22Rv1 (cell line): ENCODE results near the gene PLEKHA5.
A peak's percentile ranks its signal among the peaks of the same experiment; 100 is the strongest.

ENCODE experiments used
- H3K27ac ChIP-seq: fragments of 450-650 bp; 2 replicates; pipeline ENCODE4 v1.5.1; 2017
- ZFX ChIP-seq: fragments of 450-650 bp; IDR thresholded peaks from 2 replicates; pipeline ENCODE4 v1.6.1; 2017; ENCODE audit warnings: antibody characterized with exemption, borderline replicate concordance
- TF ChIP-seq, protein P1 (sequence below): fragments of 450-650 bp; IDR thresholded peaks from 2 replicates; pipeline ENCODE4 v1.5.1; 2017; ENCODE audit warnings: mild to moderate bottlenecking

Gene PLEKHA5

DNA sequence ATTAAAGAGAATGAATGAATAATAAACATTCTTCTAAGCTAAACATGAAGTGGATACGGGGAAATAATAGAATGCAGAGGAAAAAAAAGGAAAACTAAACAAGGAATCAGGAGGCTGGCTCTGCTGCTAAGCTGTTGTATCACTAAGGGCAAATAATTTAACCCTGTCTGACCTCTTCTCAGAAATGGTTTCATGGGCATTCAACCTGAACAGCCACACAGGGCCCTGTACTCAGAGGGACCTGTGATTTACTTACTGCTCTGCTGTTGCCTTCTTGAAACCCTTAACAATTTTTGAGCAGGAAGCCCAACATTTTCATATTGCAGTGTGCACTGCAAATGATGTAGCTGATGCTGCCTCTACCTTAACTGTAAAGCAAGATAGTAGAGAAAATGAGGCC is 14.2 kb upstream of the PLEKHA5 start:
- H3K27ac ChIP-seq: no peak overlapping the region
- TF ChIP-seq, protein P1, sequence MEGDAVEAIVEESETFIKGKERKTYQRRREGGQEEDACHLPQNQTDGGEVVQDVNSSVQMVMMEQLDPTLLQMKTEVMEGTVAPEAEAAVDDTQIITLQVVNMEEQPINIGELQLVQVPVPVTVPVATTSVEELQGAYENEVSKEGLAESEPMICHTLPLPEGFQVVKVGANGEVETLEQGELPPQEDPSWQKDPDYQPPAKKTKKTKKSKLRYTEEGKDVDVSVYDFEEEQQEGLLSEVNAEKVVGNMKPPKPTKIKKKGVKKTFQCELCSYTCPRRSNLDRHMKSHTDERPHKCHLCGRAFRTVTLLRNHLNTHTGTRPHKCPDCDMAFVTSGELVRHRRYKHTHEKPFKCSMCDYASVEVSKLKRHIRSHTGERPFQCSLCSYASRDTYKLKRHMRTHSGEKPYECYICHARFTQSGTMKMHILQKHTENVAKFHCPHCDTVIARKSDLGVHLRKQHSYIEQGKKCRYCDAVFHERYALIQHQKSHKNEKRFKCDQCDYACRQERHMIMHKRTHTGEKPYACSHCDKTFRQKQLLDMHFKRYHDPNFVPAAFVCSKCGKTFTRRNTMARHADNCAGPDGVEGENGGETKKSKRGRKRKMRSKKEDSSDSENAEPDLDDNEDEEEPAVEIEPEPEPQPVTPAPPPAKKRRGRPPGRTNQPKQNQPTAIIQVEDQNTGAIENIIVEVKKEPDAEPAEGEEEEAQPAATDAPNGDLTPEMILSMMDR: no peak
- TF ChIP-seq ZFX: no peak

GRCh38 chr12:19119440-19119839 is 10.1 kb upstream of the PLEKHA5 start:
- no peak overlapping the region for H3K27ac ChIP-seq
- TF ChIP-seq ZFX: no peak
- TF ChIP-seq, protein P1: no peak

DNA sequence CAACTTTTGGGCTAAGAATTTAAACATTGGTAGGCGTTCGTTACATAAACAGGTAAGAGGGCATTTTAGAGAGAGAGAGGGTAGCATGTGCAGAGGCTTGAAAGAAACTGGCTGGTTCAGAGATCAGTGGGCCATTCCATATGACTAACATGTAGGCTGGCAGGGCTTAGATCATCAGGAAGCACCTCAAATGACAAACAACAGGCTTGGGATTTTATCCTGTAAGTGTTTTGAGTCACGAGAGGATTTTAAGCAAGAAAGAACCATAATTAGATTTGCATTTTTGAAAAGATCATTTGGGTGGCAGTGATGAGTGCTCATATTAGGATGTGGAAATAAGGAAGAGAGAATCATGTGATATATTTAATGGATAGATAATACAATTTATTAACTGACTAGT is 8.7 kb upstream of the PLEKHA5 start:
- no peak for TF ChIP-seq ZFX
- TF ChIP-seq, protein P1: no peak
- no peak overlapping the region for H3K27ac ChIP-seq

- no peak for TF ChIP-seq ZFX
- TF ChIP-seq, protein P1: no peak
- no peak overlapping the region for H3K27ac ChIP-seq
Measured at GRCh38 chr12:19121449-19122018, 8.0 kb upstream of the PLEKHA5 start.

- no peak overlapping the region for H3K27ac ChIP-seq
- TF ChIP-seq ZFX: no peak
- TF ChIP-seq, protein P1: no peak
Measured at GRCh38 chr12:19125325-19125724, 4.2 kb upstream of the PLEKHA5 start.

DNA sequence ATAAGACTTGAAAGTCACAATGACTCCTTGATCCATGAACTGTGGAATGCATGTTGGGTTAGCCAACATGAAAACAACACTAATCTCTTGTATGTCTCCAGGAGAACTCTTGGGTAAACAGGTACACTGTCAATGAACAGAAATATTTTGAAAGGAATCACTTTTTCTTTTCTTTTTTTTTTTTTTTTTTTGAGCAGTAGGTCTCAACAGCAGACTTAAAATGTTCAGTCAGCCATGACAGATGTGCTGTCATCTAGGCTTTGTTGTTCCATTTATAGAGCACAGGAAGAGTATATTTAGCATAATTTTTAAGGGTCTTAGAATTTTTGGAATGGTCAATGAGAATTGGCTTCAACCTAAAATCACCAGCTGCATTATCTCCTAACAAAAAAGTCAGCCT is 2.3 kb upstream of the PLEKHA5 start:
- TF ChIP-seq ZFX: no peak
- TF ChIP-seq, protein P1: no peak
- H3K27ac ChIP-seq: peak overlapping the region; percentile 95; the same call in 1 of the 2 replicates

- TF ChIP-seq, protein P1: no peak
- no peak for TF ChIP-seq ZFX
- peak overlapping the region; percentile 95 for H3K27ac ChIP-seq
Measured at GRCh38 chr12:19128485-19128884, 1.0 kb upstream of the PLEKHA5 start.
